Measurements from ENCODE around the gene RAX2.

DNA sequence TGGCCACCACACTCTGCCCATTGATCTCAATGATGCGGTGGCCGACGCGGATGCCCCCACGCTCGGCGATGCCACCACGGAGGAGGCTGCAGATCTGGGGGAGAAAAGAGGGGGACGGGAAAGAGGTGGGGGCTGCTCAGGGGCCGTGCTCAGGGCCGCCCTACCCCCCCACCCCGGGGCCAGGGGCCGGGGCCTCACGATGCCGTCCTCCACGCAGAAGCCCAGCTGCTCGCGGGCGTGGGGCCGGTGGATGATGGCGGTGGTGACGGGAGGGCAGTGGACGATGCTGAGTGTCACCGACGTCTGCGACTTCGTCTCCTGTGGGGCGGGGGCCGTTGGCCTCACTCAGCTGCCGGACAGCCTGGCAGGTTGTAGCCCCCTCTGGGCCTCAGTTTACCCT is 20.8 kb downstream of the RAX2 start:
- TF ChIP-seq, protein P1, sequence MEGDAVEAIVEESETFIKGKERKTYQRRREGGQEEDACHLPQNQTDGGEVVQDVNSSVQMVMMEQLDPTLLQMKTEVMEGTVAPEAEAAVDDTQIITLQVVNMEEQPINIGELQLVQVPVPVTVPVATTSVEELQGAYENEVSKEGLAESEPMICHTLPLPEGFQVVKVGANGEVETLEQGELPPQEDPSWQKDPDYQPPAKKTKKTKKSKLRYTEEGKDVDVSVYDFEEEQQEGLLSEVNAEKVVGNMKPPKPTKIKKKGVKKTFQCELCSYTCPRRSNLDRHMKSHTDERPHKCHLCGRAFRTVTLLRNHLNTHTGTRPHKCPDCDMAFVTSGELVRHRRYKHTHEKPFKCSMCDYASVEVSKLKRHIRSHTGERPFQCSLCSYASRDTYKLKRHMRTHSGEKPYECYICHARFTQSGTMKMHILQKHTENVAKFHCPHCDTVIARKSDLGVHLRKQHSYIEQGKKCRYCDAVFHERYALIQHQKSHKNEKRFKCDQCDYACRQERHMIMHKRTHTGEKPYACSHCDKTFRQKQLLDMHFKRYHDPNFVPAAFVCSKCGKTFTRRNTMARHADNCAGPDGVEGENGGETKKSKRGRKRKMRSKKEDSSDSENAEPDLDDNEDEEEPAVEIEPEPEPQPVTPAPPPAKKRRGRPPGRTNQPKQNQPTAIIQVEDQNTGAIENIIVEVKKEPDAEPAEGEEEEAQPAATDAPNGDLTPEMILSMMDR (IDR thresholded peaks at IDR 0.05; ENCODE audit: borderline replicate concordance, extremely low read depth, low read length, poor library complexity, severe bottlenecking), result no peak
- TF ChIP-seq EZH2 (IDR thresholded peaks at IDR 0.05; ENCODE audit: borderline replicate concordance, low read depth, low read length, severe bottlenecking), result no peak

Measured in DND-41 (cell line).